Mammary epithelial cell (primary cell): ENCODE results near the gene SETD2.

Source experiments
- CTCF ChIP-seq, 2 donors: IDR thresholded peaks in 1 of 2; conservative IDR thresholded peaks in 1 of 2; 2 replicates each; pipeline ENCODE4 v1.5.1; 2011 to 2012; ENCODE audit warnings: inconsistent platforms in 2 of 2, low read length in 2 of 2, mild to moderate bottlenecking in 2 of 2, control low read depth in 1 of 2, low read depth in 1 of 2; ENCODE audit not compliant: insufficient read depth in 1 of 2; ENCODE audit errors: extremely low read depth in 1 of 2
- EZH2 ChIP-seq: IDR thresholded peaks from 2 replicates; pipeline ENCODE4 v1.6.1; 2012; ENCODE audit warnings: low read length, inconsistent platforms, borderline replicate concordance

- TF ChIP-seq CTCF (conservative IDR thresholded peaks at IDR 0.05 in 1 of 2, IDR thresholded peaks at IDR 0.05 in 1 of 2; ENCODE audit: extremely low read depth in 1 of 2, insufficient read depth in 1 of 2, low read depth in 1 of 2, low read length in 2 of 2), result no peak
- no peak for TF ChIP-seq EZH2
These were observed 47.0 kb upstream of the SETD2 start for GRCh38 chr3:47210863-47211405.
